Gastrocnemius medialis (tissue), 4 donors: ENCODE results near the gene TBX2.

Experiments used
- POLR2A ChIP-seq, 2 donors: fragments of 450-650 bp; IDR thresholded peaks; one replicate each; pipeline ENCODE4 v1.6.1; 2017; ENCODE audit warnings: antibody characterized with exemption in 2 of 2, mild to moderate bottlenecking in 2 of 2, moderate library complexity in 2 of 2
- TF ChIP-seq, protein P1 (sequence below), 5 experiments: fragments of 450-650 bp in 3 of 5; fragments of 200-600 bp in 2 of 5; sonication (generic) in 2 of 5; IDR thresholded peaks in 4 of 5; conservative IDR thresholded peaks in 1 of 5; 1 replicate in 4 of 5; 2 replicates in 1 of 5; pipeline ENCODE4 v1.5.1; 2016 to 2019; ENCODE audit warnings: antibody characterized with exemption in 5 of 5, mild to moderate bottlenecking in 3 of 5, moderate library complexity in 3 of 5

DNA sequence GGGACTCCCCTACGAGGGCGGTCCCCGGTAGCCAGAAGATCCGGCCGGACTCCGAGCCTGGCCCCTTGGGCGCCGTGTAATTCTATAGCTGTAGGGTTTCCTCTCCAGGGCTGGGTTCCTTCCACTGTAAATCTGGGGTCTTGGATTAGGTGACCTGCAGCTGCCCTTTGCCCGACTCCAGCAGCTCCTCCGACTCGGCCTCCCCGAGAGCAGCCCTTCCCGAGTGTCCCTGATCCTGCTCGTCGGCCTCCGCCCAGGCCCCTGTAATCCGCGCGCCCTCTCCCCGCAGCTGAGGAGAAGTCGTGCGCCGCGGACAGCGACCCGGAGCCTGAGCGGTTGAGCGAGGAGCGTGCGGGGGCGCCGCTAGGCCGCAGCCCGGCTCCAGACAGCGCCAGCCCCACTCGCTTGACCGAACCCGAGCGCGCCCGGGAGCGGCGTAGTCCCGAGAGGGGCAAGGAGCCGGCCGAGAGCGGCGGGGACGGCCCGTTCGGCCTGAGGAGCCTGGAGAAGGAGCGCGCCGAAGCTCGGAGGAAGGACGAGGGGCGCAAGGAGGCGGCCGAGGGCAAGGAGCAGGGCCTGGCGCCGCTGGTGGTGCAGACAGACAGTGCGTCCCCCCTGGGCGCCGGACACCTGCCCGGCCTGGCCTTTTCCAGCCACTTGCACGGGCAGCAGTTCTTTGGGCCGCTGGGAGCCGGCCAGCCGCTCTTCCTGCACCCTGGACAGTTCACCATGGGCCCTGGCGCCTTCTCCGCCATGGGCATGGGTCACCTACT is 5.5 kb downstream of the TBX2 start:
- TF ChIP-seq, protein P1, sequence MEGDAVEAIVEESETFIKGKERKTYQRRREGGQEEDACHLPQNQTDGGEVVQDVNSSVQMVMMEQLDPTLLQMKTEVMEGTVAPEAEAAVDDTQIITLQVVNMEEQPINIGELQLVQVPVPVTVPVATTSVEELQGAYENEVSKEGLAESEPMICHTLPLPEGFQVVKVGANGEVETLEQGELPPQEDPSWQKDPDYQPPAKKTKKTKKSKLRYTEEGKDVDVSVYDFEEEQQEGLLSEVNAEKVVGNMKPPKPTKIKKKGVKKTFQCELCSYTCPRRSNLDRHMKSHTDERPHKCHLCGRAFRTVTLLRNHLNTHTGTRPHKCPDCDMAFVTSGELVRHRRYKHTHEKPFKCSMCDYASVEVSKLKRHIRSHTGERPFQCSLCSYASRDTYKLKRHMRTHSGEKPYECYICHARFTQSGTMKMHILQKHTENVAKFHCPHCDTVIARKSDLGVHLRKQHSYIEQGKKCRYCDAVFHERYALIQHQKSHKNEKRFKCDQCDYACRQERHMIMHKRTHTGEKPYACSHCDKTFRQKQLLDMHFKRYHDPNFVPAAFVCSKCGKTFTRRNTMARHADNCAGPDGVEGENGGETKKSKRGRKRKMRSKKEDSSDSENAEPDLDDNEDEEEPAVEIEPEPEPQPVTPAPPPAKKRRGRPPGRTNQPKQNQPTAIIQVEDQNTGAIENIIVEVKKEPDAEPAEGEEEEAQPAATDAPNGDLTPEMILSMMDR (IDR thresholded peaks at IDR 0.05 in 4 of 5, conservative IDR thresholded peaks at IDR 0.05 in 1 of 5) = no peak
- TF ChIP-seq POLR2A (IDR thresholded peaks at IDR 0.05) = no peak
